Glomerular endothelial cell (primary cell): ENCODE data around the gene HLA-DQA2. TPM values are rescaled to one million over a fixed set of nuclear protein-coding genes. Genes with fewer than 3 reads are reported as not detected.
"Not testable (repeated sequence)": the region's sequence is repeated elsewhere in the genome, so short reads cannot be mapped to it uniquely, and the experiment has no call there.

ENCODE experiments used
- DNase-seq: peaks from one replicate; pipeline ENCODE4 v3.0.0-alpha.2; 2011; ENCODE audit warnings: low read depth, low spot score; ENCODE audit errors: extremely low read depth
- total RNA-seq: library from RNA; depleted of rRNA; stranded (reverse); fragments of >200 nt; gene quantifications from 2 replicates; pipeline ENCODE4 v1.2.3, GENCODE V29; 2015

The HLA-DQA2 gene
- total RNA-seq, 1 donor from 2014 or later: not detected

GRCh38 chr6:32775071-32775470, 33.9 kb downstream of the HLA-DQA2 start:
- no peak for DNase-seq

GRCh38 chr6:32779036-32779435, 37.8 kb downstream of the HLA-DQA2 start:
- no peak for DNase-seq

- DNase-seq: not testable (repeated sequence)
Measured at GRCh38 chr6:32782923-32783322, 41.7 kb downstream of the HLA-DQA2 start.

GRCh38 chr6:32785781-32786533, 44.8 kb downstream of the HLA-DQA2 start:
- no peak for DNase-seq

GRCh38 chr6:32790306-32790705, 49.1 kb downstream of the HLA-DQA2 start:
- no peak for DNase-seq

- no peak for DNase-seq
Measured at GRCh38 chr6:32792901-32793435, 51.8 kb downstream of the HLA-DQA2 start.

- no peak for DNase-seq
Measured at GRCh38 chr6:32794510-32794909, 53.3 kb downstream of the HLA-DQA2 start.

Other genes starting within 250 kb of the HLA-DQA2 start
- 0.70 TPM in 1 of 2 replicates, not detected in the other for gene HLA-DRB5, start 211.1 kb upstream of the HLA-DQA2 start, total RNA-seq
- 12.7 and 20.4 TPM in 2 replicates for gene HLA-DRB1, start 151.5 kb upstream of the HLA-DQA2 start, total RNA-seq
- not detected in 2 replicates for gene HLA-DQA1, start 104.0 kb upstream of the HLA-DQA2 start, total RNA-seq
- gene HLA-DQB1, start 74.7 kb upstream of the HLA-DQA2 start, total RNA-seq: 0.10 and 1.1 TPM in 2 replicates
- gene HLA-DQB2, start 22.1 kb downstream of the HLA-DQA2 start, total RNA-seq: not detected in 2 replicates
- 0.29 and 1.2 TPM in 2 replicates for gene HLA-DOB, start 75.6 kb downstream of the HLA-DQA2 start, total RNA-seq
- 23.2 and 36.1 TPM in 2 replicates for gene TAP2, start 97.3 kb downstream of the HLA-DQA2 start, total RNA-seq
- 62.9 and 67.0 TPM in 2 replicates for gene PSMB8, start 102.7 kb downstream of the HLA-DQA2 start, total RNA-seq
- 75.3 and 106 TPM in 2 replicates for gene TAP1, start 112.3 kb downstream of the HLA-DQA2 start, total RNA-seq
- gene PSMB9, start 112.8 kb downstream of the HLA-DQA2 start, total RNA-seq: 53.8 and 55.1 TPM in 2 replicates
- gene HLA-DMB, start 199.6 kb downstream of the HLA-DQA2 start, total RNA-seq: 0.48 and 1.8 TPM in 2 replicates
- gene HLA-DMA, start 211.7 kb downstream of the HLA-DQA2 start, total RNA-seq: 0.53 and 0.99 TPM in 2 replicates
- gene BRD2, start 227.2 kb downstream of the HLA-DQA2 start, total RNA-seq: 116 and 138 TPM in 2 replicates